SU-DHL-6 (cell line): Measurements from ENCODE around the gene UBR2.

Source experiments
- H2AFZ ChIP-seq: fragments of 200-600 bp; sonication (generic); 2 replicates; pipeline ENCODE4 v1.6.1; 2014; ENCODE audit warnings: low read depth, mild to moderate bottlenecking, moderate library complexity, mixed read lengths, antibody characterized with exemption, low read length; ENCODE audit not compliant: severe bottlenecking
- H3F3A ChIP-seq: fragments of 200-600 bp; shearing (Covaris generic); 2 replicates; pipeline ENCODE4 v1.6.0; 2016; ENCODE audit warnings: antibody characterized with exemption, mild to moderate bottlenecking; ENCODE audit not compliant: insufficient read depth
- H3K27ac ChIP-seq: fragments of 200-600 bp; sonication (generic); 2 replicates; pipeline ENCODE4 v1.5.1; 2016; ENCODE audit warnings: low read depth, mild to moderate bottlenecking, low read length, moderate library complexity, mixed read lengths
- H3K27me3 ChIP-seq: fragments of 200-600 bp; sonication (generic), shearing (Covaris generic); 2 replicates; pipeline ENCODE4 v1.6.0; 2014; ENCODE audit warnings: mild to moderate bottlenecking, low read length
- H3K36me3 ChIP-seq: fragments of 200-600 bp; sonication (generic); 2 replicates; pipeline ENCODE4 v1.6.1; 2014; ENCODE audit warnings: mild to moderate bottlenecking, low read length, mixed read lengths
- H3K4me2 ChIP-seq: fragments of 300-600, 200-600 bp; shearing (Covaris generic), sonication (generic); 2 replicates; pipeline ENCODE4 v1.6.0; 2014; ENCODE audit warnings: low read length, low read depth, mild to moderate bottlenecking; ENCODE audit not compliant: poor library complexity, severe bottlenecking
- H3K4me3 ChIP-seq: fragments of 200-600 bp; sonication (generic); 2 replicates; pipeline ENCODE4 v1.5.1; 2014; ENCODE audit warnings: antibody characterized with exemption, low read length, mild to moderate bottlenecking, mixed read lengths; ENCODE audit not compliant: insufficient read depth, poor library complexity, severe bottlenecking
- H3K79me2 ChIP-seq: fragments of 200-600 bp; sonication (generic); 2 replicates; pipeline ENCODE4 v1.6.1; 2014; ENCODE audit warnings: mild to moderate bottlenecking, low read length, moderate library complexity; ENCODE audit not compliant: insufficient read depth
- H3K9ac ChIP-seq: fragments of 200-600 bp; sonication (generic); 2 replicates; pipeline ENCODE4 v1.7.0; 2014; ENCODE audit warnings: mild to moderate bottlenecking, low read length
- H3K9me2 ChIP-seq: fragments of 200-600 bp; sonication (generic); replicated peaks from 2 replicates; pipeline ENCODE4 v1.6.1; 2014; ENCODE audit warnings: low read length; ENCODE audit not compliant: insufficient read depth
- H3K9me3 ChIP-seq: fragments of 200-600 bp; sonication (generic); 2 replicates; pipeline ENCODE4 v1.6.1; 2014; ENCODE audit warnings: low read length, mixed read lengths; ENCODE audit not compliant: insufficient read depth
- H4K20me1 ChIP-seq: fragments of 200-600 bp; sonication (generic); 2 replicates; pipeline ENCODE4 v1.6.1; 2014; ENCODE audit warnings: low read depth, mild to moderate bottlenecking, antibody characterized with exemption, low read length, moderate library complexity, mixed read lengths
- EZH2phosphoT487 ChIP-seq: fragments of 200-600 bp; sonication (generic), shearing (Covaris generic); conservative IDR thresholded peaks from 2 replicates; pipeline ENCODE4 v1.6.1; 2018; ENCODE audit warnings: mild to moderate bottlenecking, antibody characterized with exemption, low read length, moderate library complexity, mixed read lengths
- TF ChIP-seq, protein P1 (sequence below): fragments of 200-600 bp; sonication (generic); IDR thresholded peaks from one replicate; pipeline ENCODE4 v1.5.1; 2017; ENCODE audit warnings: antibody characterized with exemption, mild to moderate bottlenecking, low read length, moderate library complexity; ENCODE audit not compliant: insufficient read depth, poor library complexity, severe bottlenecking

The UBR2 gene

DNA sequence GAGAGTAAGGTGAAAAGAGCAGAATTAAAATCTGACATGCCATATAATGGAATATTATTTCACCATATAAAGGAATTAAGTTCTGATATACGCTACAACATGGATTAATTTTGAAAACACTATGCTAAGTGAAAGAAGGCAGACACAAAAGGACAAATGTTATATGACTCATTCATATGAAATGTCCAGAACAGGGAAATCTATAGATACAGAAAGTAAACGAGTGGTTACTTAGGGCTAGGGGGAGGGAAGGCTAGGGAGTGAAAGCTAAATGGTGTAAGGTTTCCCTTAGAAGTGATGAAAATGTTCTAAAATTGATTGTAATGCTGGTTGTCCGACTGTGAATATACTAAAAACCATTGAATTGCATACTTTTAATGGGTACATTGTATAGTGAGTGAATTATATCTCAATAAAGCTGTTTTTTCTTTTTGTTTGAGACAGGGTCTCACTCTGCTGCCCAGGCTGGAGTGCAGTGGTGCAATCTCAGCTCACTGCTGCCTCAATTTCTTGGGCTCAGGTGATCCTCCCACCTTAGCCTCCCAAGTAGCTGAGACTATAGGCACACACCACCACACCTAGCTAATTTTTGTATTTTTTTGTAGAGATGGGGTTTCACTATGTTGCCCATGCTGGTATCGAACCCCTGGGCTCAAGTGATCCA, 150.4 kb downstream of the UBR2 start:
- Histone ChIP-seq H3F3A (no peaks in the 10 kb centered on the region), H3K9ac (no peak overlapping the region), H3K27ac (no peak overlapping the region), H2AFZ (no peak overlapping the region), H3K4me2 (no peak overlapping the region), H3K9me3 (no peaks in the 10 kb centered on the region), H3K9me2 (no peaks in the 10 kb centered on the region), H3K79me2 (no peaks in the 10 kb centered on the region), H3K27me3 (no peaks in the 10 kb centered on the region), H3K36me3 (no peaks in the 10 kb centered on the region), H3K4me3 (no peak overlapping the region), H4K20me1 (no peaks in the 10 kb centered on the region)
- TF ChIP-seq, protein P1, sequence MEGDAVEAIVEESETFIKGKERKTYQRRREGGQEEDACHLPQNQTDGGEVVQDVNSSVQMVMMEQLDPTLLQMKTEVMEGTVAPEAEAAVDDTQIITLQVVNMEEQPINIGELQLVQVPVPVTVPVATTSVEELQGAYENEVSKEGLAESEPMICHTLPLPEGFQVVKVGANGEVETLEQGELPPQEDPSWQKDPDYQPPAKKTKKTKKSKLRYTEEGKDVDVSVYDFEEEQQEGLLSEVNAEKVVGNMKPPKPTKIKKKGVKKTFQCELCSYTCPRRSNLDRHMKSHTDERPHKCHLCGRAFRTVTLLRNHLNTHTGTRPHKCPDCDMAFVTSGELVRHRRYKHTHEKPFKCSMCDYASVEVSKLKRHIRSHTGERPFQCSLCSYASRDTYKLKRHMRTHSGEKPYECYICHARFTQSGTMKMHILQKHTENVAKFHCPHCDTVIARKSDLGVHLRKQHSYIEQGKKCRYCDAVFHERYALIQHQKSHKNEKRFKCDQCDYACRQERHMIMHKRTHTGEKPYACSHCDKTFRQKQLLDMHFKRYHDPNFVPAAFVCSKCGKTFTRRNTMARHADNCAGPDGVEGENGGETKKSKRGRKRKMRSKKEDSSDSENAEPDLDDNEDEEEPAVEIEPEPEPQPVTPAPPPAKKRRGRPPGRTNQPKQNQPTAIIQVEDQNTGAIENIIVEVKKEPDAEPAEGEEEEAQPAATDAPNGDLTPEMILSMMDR = no peak
- no peak for TF ChIP-seq EZH2phosphoT487

DNA sequence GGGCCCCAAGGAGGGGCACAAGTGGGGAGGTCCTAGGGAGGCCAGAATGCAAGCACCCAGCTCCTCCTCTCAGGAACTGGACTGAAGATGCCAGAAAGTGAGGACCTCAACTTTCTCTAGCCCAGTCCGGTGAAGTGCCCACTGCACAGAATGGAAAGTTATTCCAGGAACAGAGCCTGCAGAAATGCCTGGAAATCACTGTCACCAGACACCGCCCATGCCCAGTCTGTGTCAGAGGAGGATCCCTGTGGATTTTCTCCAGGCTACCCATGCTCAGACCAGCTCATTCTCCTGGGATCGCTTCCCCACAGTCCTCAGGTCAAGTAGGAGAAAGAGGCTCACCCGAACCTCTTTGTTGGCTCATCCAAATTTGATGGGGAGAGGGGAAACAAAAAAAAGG, 152.0 kb downstream of the UBR2 start:
- Histone ChIP-seq H3K36me3 (no peaks in the 10 kb centered on the region), H3F3A (no peaks in the 10 kb centered on the region), H4K20me1 (no peaks in the 10 kb centered on the region), H3K27ac (no peak overlapping the region), H3K4me2 (no peak overlapping the region), H3K9ac (no peak overlapping the region), H3K4me3 (no peak overlapping the region), H3K79me2 (no peaks in the 10 kb centered on the region), H2AFZ (no peak overlapping the region), H3K27me3 (no peaks in the 10 kb centered on the region), H3K9me3 (no peaks in the 10 kb centered on the region), H3K9me2 (no peaks in the 10 kb centered on the region)
- TF ChIP-seq, protein P1 = no peak
- no peak for TF ChIP-seq EZH2phosphoT487

DNA sequence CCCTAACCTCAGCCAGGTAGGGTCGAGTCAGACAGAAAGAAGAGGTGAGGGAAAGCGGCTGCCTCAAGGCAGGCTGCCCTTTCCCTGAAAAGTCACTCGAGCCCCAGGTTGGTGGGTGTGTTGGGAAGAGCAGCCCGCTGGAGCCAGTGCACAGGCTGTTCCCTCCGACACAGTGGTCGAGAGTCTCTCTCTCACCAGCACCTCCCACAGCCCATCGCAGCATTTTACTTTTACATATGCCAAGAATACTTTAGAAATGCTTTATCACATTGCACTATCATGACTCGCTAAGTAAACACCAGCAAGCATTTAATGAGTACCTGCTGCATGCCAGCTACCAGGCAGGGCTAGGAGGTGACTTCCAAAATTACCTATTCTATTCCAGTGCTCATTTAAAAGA, 156.9 kb downstream of the UBR2 start:
- no peak overlapping the region for H3K4me2 ChIP-seq
- H3K27me3 ChIP-seq = no peaks in the 10 kb centered on the region
- no peaks in the 10 kb centered on the region for H3K9me3 ChIP-seq
- H2AFZ ChIP-seq = no peak overlapping the region
- H3K79me2 ChIP-seq = no peaks in the 10 kb centered on the region
- no peaks in the 10 kb centered on the region for H3K36me3 ChIP-seq
- H3F3A ChIP-seq = no peaks in the 10 kb centered on the region
- H3K9me2 ChIP-seq = no peaks in the 10 kb centered on the region
- no peak overlapping the region for H3K27ac ChIP-seq
- no peak for TF ChIP-seq EZH2phosphoT487
- TF ChIP-seq, protein P1 = no peak
- no peak overlapping the region for H3K9ac ChIP-seq
- no peak overlapping the region for H3K4me3 ChIP-seq
- H4K20me1 ChIP-seq = no peaks in the 10 kb centered on the region
